SHP77 treated with DMSO at 0.1 percent for 48 hours (cell line): ENCODE data around the gene PFKFB4.
"Not testable (repeated sequence)": the region's sequence is repeated elsewhere in the genome, so short reads cannot be mapped to it uniquely, and the experiment has no call there.

Source experiments
- DNase-seq: peaks from one replicate; lab custom pipeline; 2025; lab: John Stamatoyannopoulos, UW

PFKFB4 gene

GRCh38 chr3:48492461-48493202 lies 64.0 kb downstream of the PFKFB4 start:
- no peak for DNase-seq

GRCh38 chr3:48486952-48487351 lies 69.7 kb downstream of the PFKFB4 start:
- no peak for DNase-seq

- DNase-seq, result not testable (repeated sequence)
Observed at GRCh38 chr3:48482822-48483221, 73.8 kb downstream of the PFKFB4 start.

- DNase-seq, result not testable (repeated sequence)
Observed at GRCh38 chr3:48480891-48481290, 75.7 kb downstream of the PFKFB4 start.

- no peak for DNase-seq
Observed at GRCh38 chr3:48478626-48479555, 77.7 kb downstream of the PFKFB4 start.

GRCh38 chr3:48477959-48478520 lies 78.6 kb downstream of the PFKFB4 start:
- no peak for DNase-seq

GRCh38 chr3:48476426-48477053 lies 80.1 kb downstream of the PFKFB4 start:
- no peak for DNase-seq

- DNase-seq, result no peak
Observed at GRCh38 chr3:48475188-48475587, 81.4 kb downstream of the PFKFB4 start.

- no peak for DNase-seq
Observed at GRCh38 chr3:48474619-48475018, 82.0 kb downstream of the PFKFB4 start.

- DNase-seq, result not testable (repeated sequence)
Observed at GRCh38 chr3:48474031-48474430, 82.6 kb downstream of the PFKFB4 start.

GRCh38 chr3:48473617-48473952 lies 83.0 kb downstream of the PFKFB4 start:
- peak; percentile 44 for DNase-seq

GRCh38 chr3:48472923-48473616 lies 83.5 kb downstream of the PFKFB4 start:
- peak; percentile 54 for DNase-seq

GRCh38 chr3:48472673-48472922 lies 84.0 kb downstream of the PFKFB4 start:
- DNase-seq, result no peak

- DNase-seq, result no peak
Observed at GRCh38 chr3:48470286-48470685, 86.3 kb downstream of the PFKFB4 start.

GRCh38 chr3:48469046-48469915 lies 87.3 kb downstream of the PFKFB4 start:
- DNase-seq, result no peak

- no peak for DNase-seq
Observed at GRCh38 chr3:48468329-48468731, 88.3 kb downstream of the PFKFB4 start.
